Naive thymus-derived CD4-positive, alpha-beta T cell (primary cell): ENCODE results near the gene KCNQ2. TPM values are rescaled to one million over a fixed set of nuclear protein-coding genes. Genes with fewer than 3 reads are reported as not detected.

Experiments used
- ATAC-seq: fragments of 150-1000 bp; cut with Tn5 transposase; 2 replicates; pipeline ENCODE4 v1.10.0; 2021; ENCODE audit warnings: mild to moderate bottlenecking, moderate library complexity
- CTCF ChIA-PET: fragments of 350-600 bp; sonication (Branson Sonifier 250); formaldehyde crosslinking; loops from one replicate; lab custom pipeline; 2021; ENCODE audit warnings: antibody characterized with exemption; lab: Charles Lee
- POLR2A ChIA-PET: fragments of 350-600 bp; sonication (Branson Sonifier 250); formaldehyde crosslinking; loops from one replicate; lab custom pipeline; 2021; ENCODE audit warnings: antibody characterized with exemption, inconsistent platforms; lab: Charles Lee
- DNase-seq, 9 donors: peaks; one replicate each; pipeline versions ENCODE4 v3.0.0 to v3.0.0-alpha.2; 2020 to 2022; ENCODE audit warnings: mixed read lengths in 1 of 9
- H3K27ac ChIP-seq: one replicate; pipeline ENCODE4 v1.7.0; 2013; ENCODE audit warnings: mild to moderate bottlenecking, low read depth, low read length, moderate library complexity
- H3K27me3 ChIP-seq, 2 donors: one replicate each; pipeline ENCODE4 v1.7.0; 2013; ENCODE audit warnings: low read length in 2 of 2, mild to moderate bottlenecking in 2 of 2, moderate library complexity in 2 of 2; ENCODE audit not compliant: control insufficient read depth in 2 of 2, insufficient read depth in 2 of 2
- H3K36me3 ChIP-seq, 3 experiments: 1 replicate in 2 of 3; 2 replicates in 1 of 3; pipeline ENCODE4 v1.7.0; 2013; ENCODE audit warnings: low read length in 3 of 3, mild to moderate bottlenecking in 3 of 3, moderate library complexity in 1 of 3; ENCODE audit not compliant: insufficient read depth in 3 of 3, control insufficient read depth in 2 of 3
- H3K4me1 ChIP-seq, 2 donors: one replicate each; pipeline ENCODE4 v1.7.0; 2013; ENCODE audit warnings: low read length in 2 of 2, mild to moderate bottlenecking in 2 of 2, moderate library complexity in 1 of 2; ENCODE audit not compliant: control insufficient read depth in 2 of 2, insufficient read depth in 2 of 2
- H3K4me3 ChIP-seq: 2 replicates; pipeline ENCODE4 v1.7.0; 2013; ENCODE audit warnings: mild to moderate bottlenecking, low read length
- H3K9me3 ChIP-seq, 3 experiments: 1 replicate in 2 of 3; 2 replicates in 1 of 3; pipeline ENCODE4 v1.7.0; 2013; ENCODE audit warnings: low read length in 3 of 3; ENCODE audit not compliant: control insufficient read depth in 2 of 3
- H3K27ac Mint-ChIP-seq, 9 donors: one replicate each; pipeline ENCODE4 v1.8.0; 2020 to 2022; ENCODE audit warnings: mixed read lengths in 9 of 9, mild to moderate bottlenecking in 8 of 9, moderate library complexity in 5 of 9, inconsistent platforms in 2 of 9
- H3K27me3 Mint-ChIP-seq, 5 donors: one replicate each; pipeline ENCODE4 v1.8.0; 2021 to 2022; ENCODE audit warnings: mixed read lengths in 5 of 5, mild to moderate bottlenecking in 1 of 5
- H3K36me3 Mint-ChIP-seq, 5 donors: one replicate each; pipeline ENCODE4 v1.8.0; 2020 to 2022; ENCODE audit warnings: mixed read lengths in 5 of 5, mild to moderate bottlenecking in 3 of 5, inconsistent platforms in 1 of 5
- H3K4me1 Mint-ChIP-seq, 7 donors: one replicate each; pipeline ENCODE4 v1.8.0; 2020 to 2022; ENCODE audit warnings: mixed read lengths in 7 of 7, mild to moderate bottlenecking in 3 of 7, inconsistent platforms in 1 of 7
- H3K4me3 Mint-ChIP-seq, 10 donors: one replicate each; pipeline ENCODE4 v1.8.0; 2020 to 2022; ENCODE audit warnings: mild to moderate bottlenecking in 10 of 10, mixed read lengths in 10 of 10, moderate library complexity in 6 of 10, inconsistent platforms in 2 of 10
- H3K9me3 Mint-ChIP-seq, 11 donors: one replicate each; pipeline ENCODE4 v1.8.0; 2020 to 2022; ENCODE audit warnings: mixed read lengths in 11 of 11, mild to moderate bottlenecking in 4 of 11, inconsistent platforms in 1 of 11, moderate library complexity in 1 of 11
- intact Hi-C, 2 donors: fragments of 100-400 bp; cut with micrococcal nuclease; formaldehyde crosslinking; loops; one replicate each; pipeline ENCODE4 v1.15.1; 2023
- polyA plus RNA-seq, 2 donors: library from polyadenylated mRNA; unstranded; fragments of 300-500 nt; fragmentation: Illumina TruSeq; gene quantifications; one replicate each; pipeline ENCODE4 v1.2.3, GENCODE V29; 2021
- total RNA-seq, 6 experiments: library from RNA in 5 of 6; stranded (reverse) in 5 of 6; gene quantifications; 1 replicate in 5 of 6; 2 replicates in 1 of 6; pipeline ENCODE4 v1.2.3 and lab custom pipeline; 2021 to 2026

The KCNQ2 gene
- total and polyA plus RNA-seq, 7 experiments from 2014 or later = 0.27 to 0.72 (median 0.30) TPM; not detected in 4

- H3K9me3 Mint-ChIP-seq = peaks cover 0 to 5% (median 0%) of the 10 kb centered on the region in 11 donors
- Histone ChIP-seq H3K4me3 (no peak overlapping the region), H3K9me3 (no peaks in the 10 kb centered on the region), H3K4me1 (no peaks in the 10 kb centered on the region), H3K27me3 (no peaks in the 10 kb centered on the region), H3K36me3 (no peaks in the 10 kb centered on the region), H3K27ac (no peak overlapping the region)
- ChIA-PET POLR2A (no interaction called here), CTCF (no interaction called here)
- DNase-seq (no peak), ATAC-seq (no peak)
- no peaks in the 10 kb centered on the region for H3K36me3 Mint-ChIP-seq
- H3K4me3 Mint-ChIP-seq = no peak overlapping the region
- peaks cover 0 to 2% (median 0%) of the 10 kb centered on the region in 7 donors for H3K4me1 Mint-ChIP-seq
- H3K27ac Mint-ChIP-seq = no peak overlapping the region
- peaks cover 0 to 13% (median 4%) of the 10 kb centered on the region in 5 donors for H3K27me3 Mint-ChIP-seq
- intact Hi-C loops = no loop called here
Observed at GRCh38 chr20:63355781-63356295, 116.6 kb downstream of the KCNQ2 start.

- H3K9me3 Mint-ChIP-seq = peaks cover 0 to 12% (median 0%) of the 10 kb centered on the region in 11 donors
- CTCF ChIA-PET = no interaction called here
Observed at GRCh38 chr20:63354636-63355350, 117.7 kb downstream of the KCNQ2 start.

GRCh38 chr20:63352811-63353221, 119.6 kb downstream of the KCNQ2 start:
- no peaks in the 10 kb centered on the region for H3K4me1 ChIP-seq
- no peaks in the 10 kb centered on the region for H3K4me1 Mint-ChIP-seq
- POLR2A ChIA-PET = no interaction called here
- DNase-seq (no peak), ATAC-seq (no peak)
- peaks cover 0 to 12% (median 0%) of the 10 kb centered on the region in 11 donors for H3K9me3 Mint-ChIP-seq
- H3K27me3 ChIP-seq = no peaks in the 10 kb centered on the region
- H3K4me3 Mint-ChIP-seq = no peak overlapping the region
- H3K4me3 ChIP-seq = no peak overlapping the region
- peaks cover 0 to 3% (median 0%) of the 10 kb centered on the region in 5 donors for H3K36me3 Mint-ChIP-seq
- peaks cover 0 to 7% (median 0%) of the 10 kb centered on the region in 5 donors for H3K27me3 Mint-ChIP-seq
- no peak overlapping the region for H3K27ac ChIP-seq
- intact Hi-C loops = no loop called here
- no peaks in the 10 kb centered on the region for H3K9me3 ChIP-seq
- no peaks in the 10 kb centered on the region for H3K36me3 ChIP-seq
- H3K27ac Mint-ChIP-seq = no peak overlapping the region
- CTCF ChIA-PET = no interaction called here

More at GRCh38 chr20:63354636-63355350, 117.7 kb downstream of the KCNQ2 start:
- Histone ChIP-seq H3K36me3 (no peaks in the 10 kb centered on the region), H3K9me3 (no peaks in the 10 kb centered on the region), H3K4me3 (no peak overlapping the region), H3K27ac (no peak overlapping the region), H3K27me3 (no peaks in the 10 kb centered on the region), H3K4me1 (no peaks in the 10 kb centered on the region)
- H3K4me3 Mint-ChIP-seq = no peak overlapping the region
- peaks cover 0 to 3% (median 0%) of the 10 kb centered on the region in 5 donors for H3K36me3 Mint-ChIP-seq
- H3K27me3 Mint-ChIP-seq = peaks cover 0 to 13% (median 2%) of the 10 kb centered on the region in 5 donors
- intact Hi-C loops = no loop called here
- ATAC-seq (no peak), DNase-seq (no peak)
- peak overlapping the region in 1 of 9 donors; percentile 60 for H3K27ac Mint-ChIP-seq
- POLR2A ChIA-PET = no interaction called here
- H3K4me1 Mint-ChIP-seq = peaks cover 0 to 2% (median 0%) of the 10 kb centered on the region in 7 donors

- Mint-ChIP-seq H3K27me3 (peaks cover 0 to 7% (median 0%) of the 10 kb centered on the region in 5 donors), H3K27ac (no peak overlapping the region), H3K4me3 (no peak overlapping the region), H3K9me3 (peaks cover 0 to 12% (median 0%) of the 10 kb centered on the region in 11 donors), H3K36me3 (peaks cover 0 to 3% (median 0%) of the 10 kb centered on the region in 5 donors), H3K4me1 (no peaks in the 10 kb centered on the region)
- intact Hi-C loops = no loop called here
- H3K4me1 ChIP-seq = no peaks in the 10 kb centered on the region
- H3K27ac ChIP-seq = no peak overlapping the region
- ChIA-PET CTCF (no interaction called here), POLR2A (no interaction called here)
- ATAC-seq = no peak
- H3K9me3 ChIP-seq = no peaks in the 10 kb centered on the region
- no peaks in the 10 kb centered on the region for H3K36me3 ChIP-seq
- H3K4me3 ChIP-seq = no peak overlapping the region
- H3K27me3 ChIP-seq = no peaks in the 10 kb centered on the region
- no peak for DNase-seq
Observed at GRCh38 chr20:63351811-63352591, 120.5 kb downstream of the KCNQ2 start.

GRCh38 chr20:63351326-63351700, 121.1 kb downstream of the KCNQ2 start:
- H3K27me3 ChIP-seq = no peaks in the 10 kb centered on the region
- POLR2A ChIA-PET = no interaction called here
- H3K36me3 ChIP-seq = no peaks in the 10 kb centered on the region
- H3K4me1 ChIP-seq = no peaks in the 10 kb centered on the region
- Mint-ChIP-seq H3K27ac (no peak overlapping the region), H3K36me3 (peaks cover 0 to 3% (median 0%) of the 10 kb centered on the region in 5 donors), H3K9me3 (peaks cover 0 to 12% (median 0%) of the 10 kb centered on the region in 11 donors), H3K4me3 (no peak overlapping the region), H3K4me1 (no peaks in the 10 kb centered on the region), H3K27me3 (peaks cover 0 to 7% (median 0%) of the 10 kb centered on the region in 5 donors)
- ATAC-seq (no peak), DNase-seq (no peak)
- H3K4me3 ChIP-seq = no peak overlapping the region
- H3K27ac ChIP-seq = no peak overlapping the region
- H3K9me3 ChIP-seq = no peaks in the 10 kb centered on the region
- intact Hi-C loops = no loop called here
- CTCF ChIA-PET = no interaction called here

- peak overlapping the region in 1 of 9 donors; percentile 41 for H3K27ac Mint-ChIP-seq
- H3K36me3 Mint-ChIP-seq = peaks cover 0 to 3% (median 0%) of the 10 kb centered on the region in 5 donors
- peaks cover 0 to 7% (median 0%) of the 10 kb centered on the region in 5 donors for H3K27me3 Mint-ChIP-seq
- no peaks in the 10 kb centered on the region for H3K27me3 ChIP-seq
- H3K4me1 ChIP-seq = no peaks in the 10 kb centered on the region
- no peak overlapping the region for H3K4me3 ChIP-seq
- H3K9me3 ChIP-seq = no peaks in the 10 kb centered on the region
- ChIA-PET POLR2A (no interaction called here), CTCF (no interaction called here)
- no peaks in the 10 kb centered on the region for H3K36me3 ChIP-seq
- H3K27ac ChIP-seq = no peak overlapping the region
- no peak overlapping the region for H3K4me3 Mint-ChIP-seq
- intact Hi-C loops = no loop called here
- peaks cover 0 to 12% (median 0%) of the 10 kb centered on the region in 11 donors for H3K9me3 Mint-ChIP-seq
- no peak for ATAC-seq
- DNase-seq = no peak
- H3K4me1 Mint-ChIP-seq = no peaks in the 10 kb centered on the region
Observed at GRCh38 chr20:63350597-63351325, 121.7 kb downstream of the KCNQ2 start.
